Keratinocyte (primary cell): ENCODE data around the gene EMILIN1. TPM values are rescaled to one million over a fixed set of nuclear protein-coding genes. Genes with fewer than 3 reads are reported as not detected.

Experiments
- DNase-seq: peaks from one replicate; pipeline ENCODE4 v3.0.0-alpha.2; 2011; ENCODE audit warnings: low read depth, missing footprints, low spot score
- FAIRE-seq: peaks from 2 replicates; lab custom pipeline; 2011; peaks lifted over from hg19 to GRCh38; lab: Jason Lieb, UNC
- H2AFZ ChIP-seq: 2 replicates; pipeline ENCODE4 v1.6.0; 2012; ENCODE audit warnings: low read length, control low read depth, inconsistent platforms; ENCODE audit not compliant: control insufficient read depth
- H3K27ac ChIP-seq: 2 replicates; pipeline ENCODE4 v1.5.1; 2011; ENCODE audit warnings: low read length; ENCODE audit not compliant: control insufficient read depth, insufficient read depth
- H3K27me3 ChIP-seq: 3 replicates; pipeline ENCODE4 v1.6.0; 2011; ENCODE audit warnings: low read length; ENCODE audit not compliant: control insufficient read depth, insufficient read depth; ENCODE audit errors: extremely low read depth
- H3K36me3 ChIP-seq, 2 experiments: 2 replicates in 1 of 2; 3 replicates in 1 of 2; pipeline ENCODE4 v1.5.1; 2011; ENCODE audit warnings: low read length in 2 of 2, mild to moderate bottlenecking in 1 of 2; ENCODE audit not compliant: control insufficient read depth in 2 of 2, insufficient read depth in 2 of 2; ENCODE audit errors: extremely low read depth in 1 of 2
- H3K4me1 ChIP-seq: 3 replicates; pipeline ENCODE4 v1.5.1; 2011; ENCODE audit warnings: low read length; ENCODE audit not compliant: control insufficient read depth, insufficient read depth; ENCODE audit errors: extremely low read depth
- H3K4me2 ChIP-seq: 3 replicates; pipeline ENCODE4 v1.6.0; 2011; ENCODE audit warnings: low read depth, low read length; ENCODE audit not compliant: control insufficient read depth, insufficient read depth; ENCODE audit errors: extremely low read depth
- H3K4me3 ChIP-seq, 3 experiments: fragments of 200-600 bp in 1 of 3; sonication (generic) in 1 of 3; 2 replicates in 2 of 3; 3 replicates in 1 of 3; pipeline ENCODE4 v1.5.1; 2011 to 2016; ENCODE audit warnings: low read length in 3 of 3, mild to moderate bottlenecking in 3 of 3, control low read depth in 2 of 3, inconsistent platforms in 1 of 3, low read depth in 1 of 3, mixed read lengths in 1 of 3, mixed run types in 1 of 3, moderate library complexity in 1 of 3; ENCODE audit not compliant: control insufficient read depth in 2 of 3, insufficient read depth in 2 of 3; ENCODE audit errors: extremely low read depth in 1 of 3
- H3K79me2 ChIP-seq: 2 replicates; pipeline ENCODE4 v1.6.0; 2012; ENCODE audit warnings: low read length; ENCODE audit not compliant: control insufficient read depth, insufficient read depth
- H3K9ac ChIP-seq: 3 replicates; pipeline ENCODE4 v1.6.0; 2011; ENCODE audit warnings: low read length; ENCODE audit not compliant: control insufficient read depth, insufficient read depth; ENCODE audit errors: extremely low read depth
- H3K9me1 ChIP-seq: 3 replicates; pipeline ENCODE4 v1.6.0; 2011; ENCODE audit warnings: low read length; ENCODE audit not compliant: control insufficient read depth, insufficient read depth; ENCODE audit errors: extremely low read depth
- H3K9me3 ChIP-seq: 2 replicates; pipeline ENCODE4 v1.5.1; 2012; ENCODE audit warnings: low read depth, low read length; ENCODE audit not compliant: control insufficient read depth
- H4K20me1 ChIP-seq: 3 replicates; pipeline ENCODE4 v1.6.0; 2011; ENCODE audit warnings: low read length; ENCODE audit not compliant: control insufficient read depth, insufficient read depth; ENCODE audit errors: extremely low read depth
- CTCF ChIP-seq, 3 experiments: IDR thresholded peaks in 1 of 3; conservative IDR thresholded peaks in 1 of 3; optimal IDR thresholded peaks in 1 of 3; 2 replicates in 2 of 3; 3 replicates in 1 of 3; pipeline versions ENCODE3 to v1.5.1; 2011; ENCODE audit warnings: low read length in 3 of 3, mild to moderate bottlenecking in 3 of 3, moderate library complexity in 2 of 3, control low read depth in 1 of 3, inconsistent platforms in 1 of 3; ENCODE audit not compliant: insufficient read depth in 2 of 3; ENCODE audit errors: extremely low read depth in 1 of 3
- EZH2 ChIP-seq: IDR thresholded peaks from one replicate; pipeline ENCODE4 v1.6.1; 2012; ENCODE audit warnings: inconsistent platforms, mild to moderate bottlenecking, low read length, moderate library complexity
- dilution Hi-C: fragments of 300-500 bp; cut with MboI; formaldehyde crosslinking; loops from one replicate; pipeline ENCODE4 v1.7.0; 2020; ENCODE audit warnings: low sequenced_read_pairs; ENCODE audit not compliant: extremely low pct_ligation_motif_present
- polyA plus RNA-seq, 5 experiments: library from polyadenylated mRNA; depleted of rRNA in 3 of 5; stranded (reverse) in 3 of 5; stranded (forward) in 1 of 5; unstranded in 1 of 5; fragments of >200 nt; gene quantifications; 1 replicate in 1 of 5; 2 replicates in 3 of 5; 3 replicates in 1 of 5; pipeline versions ENCODE4 v1.2.1 to v1.2.3, GENCODE V29; 2011 to 2012; ENCODE audit warnings: missing spikeins in 2 of 5, low read depth in 1 of 5, low replicate concordance in 1 of 5

The EMILIN1 gene
- polyA plus RNA-seq, 1 donor (not counting 4 experiments of a cell fraction or from before 2014, with no cell fraction given), result 0.03 TPM

- no peak overlapping the region for H3K9ac ChIP-seq
- no peak for FAIRE-seq
- no peak overlapping the region for H3K27ac ChIP-seq
- H3K4me2 ChIP-seq, result no peak overlapping the region
- H2AFZ ChIP-seq, result no peak overlapping the region
- H3K4me1 ChIP-seq, result peaks cover 9% of the 10 kb centered on the region
- no peak for TF ChIP-seq EZH2
- no peak for TF ChIP-seq CTCF (optimal IDR thresholded peaks at IDR 0.05 in 1 of 3, IDR thresholded peaks at IDR 0.05 in 1 of 3, conservative IDR thresholded peaks at IDR 0.05 in 1 of 3; ENCODE audit: extremely low read depth in 1 of 3, insufficient read depth in 2 of 3, low read length in 3 of 3)
- no peak for DNase-seq
- no peaks in the 10 kb centered on the region for H3K27me3 ChIP-seq
- H3K36me3 ChIP-seq, result peaks cover 13 to 23% of the 10 kb centered on the region in 2 experiments
- no peaks in the 10 kb centered on the region for H3K9me3 ChIP-seq
- H4K20me1 ChIP-seq, result no peaks in the 10 kb centered on the region
- H3K79me2 ChIP-seq, result no peaks in the 10 kb centered on the region
- dilution Hi-C loops, result no loop called here
- no peaks in the 10 kb centered on the region for H3K9me1 ChIP-seq
- H3K4me3 ChIP-seq, result no peak overlapping the region
Observed at GRCh38 chr2:27053321-27053720, 25.1 kb upstream of the EMILIN1 start.

- no peaks in the 10 kb centered on the region for H4K20me1 ChIP-seq
- peaks cover 9% of the 10 kb centered on the region for H3K4me1 ChIP-seq
- TF ChIP-seq CTCF (optimal IDR thresholded peaks at IDR 0.05 in 1 of 3, IDR thresholded peaks at IDR 0.05 in 1 of 3, conservative IDR thresholded peaks at IDR 0.05 in 1 of 3; ENCODE audit: extremely low read depth in 1 of 3, insufficient read depth in 2 of 3, low read length in 3 of 3) (no peak), EZH2 (no peak)
- H3K79me2 ChIP-seq, result no peaks in the 10 kb centered on the region
- no peak for DNase-seq
- H3K27ac ChIP-seq, result no peak overlapping the region
- H2AFZ ChIP-seq, result no peak overlapping the region
- no peak overlapping the region for H3K9ac ChIP-seq
- H3K36me3 ChIP-seq, result peaks cover 13 to 23% of the 10 kb centered on the region in 2 experiments
- dilution Hi-C loops, result no loop called here
- H3K9me1 ChIP-seq, result no peaks in the 10 kb centered on the region
- no peak overlapping the region for H3K4me2 ChIP-seq
- no peaks in the 10 kb centered on the region for H3K27me3 ChIP-seq
- H3K4me3 ChIP-seq, result no peak overlapping the region
- no peaks in the 10 kb centered on the region for H3K9me3 ChIP-seq
- no peak for FAIRE-seq
Observed at GRCh38 chr2:27053776-27054175, 24.6 kb upstream of the EMILIN1 start.
